H1 (cell line): ENCODE data around the gene MMP8.

Source experiments
- CTBP2 ChIP-seq: IDR thresholded peaks from 2 replicates; pipeline ENCODE4 v1.7.0; 2011; ENCODE audit warnings: borderline replicate concordance, mild to moderate bottlenecking, moderate library complexity, mixed read lengths, low read length; ENCODE audit not compliant: insufficient read depth, insufficient read length
- CTCF ChIP-seq, 3 experiments: IDR thresholded peaks; 1 replicate in 2 of 3; 2 replicates in 1 of 3; pipeline versions ENCODE4 v1.5.1 to v1.6.1; 2011; ENCODE audit warnings: low read length in 3 of 3, mild to moderate bottlenecking in 3 of 3, inconsistent platforms in 2 of 3, low read depth in 1 of 3, moderate library complexity in 1 of 3; ENCODE audit not compliant: insufficient read depth in 1 of 3; ENCODE audit errors: control extremely low read depth in 1 of 3
- EGR1 ChIP-seq: IDR thresholded peaks from 2 replicates; pipeline ENCODE4 v1.6.1; 2011; ENCODE audit warnings: low read depth, low read length, borderline replicate concordance
- EP300 ChIP-seq, 2 experiments: IDR thresholded peaks; 1 replicate in 1 of 2; 2 replicates in 1 of 2; pipeline ENCODE4 v1.6.1; 2011 to 2012; ENCODE audit warnings: low read depth in 2 of 2, low read length in 2 of 2, mild to moderate bottlenecking in 2 of 2, borderline replicate concordance in 1 of 2, inconsistent platforms in 1 of 2, moderate library complexity in 1 of 2
- EZH2 ChIP-seq: fragments of 200-600 bp; sonication (generic); IDR thresholded peaks from 2 replicates; pipeline ENCODE4 v1.7.1; 2012; ENCODE audit warnings: low read depth, mild to moderate bottlenecking, moderate library complexity, low read length, inconsistent platforms; ENCODE audit not compliant: severe bottlenecking
- KDM5A ChIP-seq: fragments of 200-600 bp; IDR thresholded peaks from 2 replicates; pipeline ENCODE4 v1.7.1; 2012; ENCODE audit warnings: mild to moderate bottlenecking, low read length, inconsistent platforms, mixed read lengths
- POLR2AphosphoS5 ChIP-seq: IDR thresholded peaks from 2 replicates; pipeline ENCODE4 v1.6.1; 2011; ENCODE audit warnings: low read depth, low read length
- RFX5 ChIP-seq: IDR thresholded peaks from 2 replicates; pipeline ENCODE4 v1.6.1; 2011; ENCODE audit warnings: low read depth, low read length, improper control_type of control experiment, borderline replicate concordance
- SAP30 ChIP-seq: fragments of 300-600 bp; sonication (generic); IDR thresholded peaks from 2 replicates; pipeline ENCODE4 v1.7.1; 2012; ENCODE audit warnings: low read length, moderate library complexity, mild to moderate bottlenecking, inconsistent platforms; ENCODE audit not compliant: insufficient read depth, insufficient replicate concordance

GRCh38 chr11:102771351-102771750, 46.6 kb upstream of the MMP8 start:
- TF ChIP-seq RFX5 (no peak), SAP30 (no peak), CTCF (IDR thresholded peaks at IDR 0.05; ENCODE audit: control extremely low read depth in 1 of 3, insufficient read depth in 1 of 3, low read depth in 1 of 3, low read length in 3 of 3) (no peak), EZH2 (no peak), EP300 (IDR thresholded peaks at IDR 0.05; ENCODE audit: borderline replicate concordance in 1 of 2, low read depth in 2 of 2, low read length in 2 of 2) (no peak), KDM5A (no peak), POLR2AphosphoS5 (no peak), EGR1 (no peak), CTBP2 (no peak)
